ENCODE measurements around the gene HABP2.

The HABP2 gene

GRCh38 chr10:113612154-113612553 lies 59.3 kb downstream of the HABP2 start:
- Histone ChIP-seq H3K27me3 (ENCODE audit: insufficient read depth, low read depth, severe bottlenecking) (no peaks in the 10 kb centered on the region), H3K36me3 (no peaks in the 10 kb centered on the region)
- no peak for TF ChIP-seq CTCF (IDR thresholded peaks at IDR 0.05; ENCODE audit: low read depth, low read length)

GRCh38 chr10:113613427-113613826 lies 60.6 kb downstream of the HABP2 start:
- H3K27ac ChIP-seq = no peak overlapping the region
- H3K4me3 ChIP-seq (ENCODE audit: low read depth, low read length) = no peak overlapping the region
- H3K27me3 ChIP-seq (ENCODE audit: insufficient read depth, low read depth, severe bottlenecking) = no peaks in the 10 kb centered on the region
- no peak for DNase-seq
- no peak for TF ChIP-seq CTCF (IDR thresholded peaks at IDR 0.05; ENCODE audit: low read depth, low read length)
- H3K9me3 ChIP-seq (ENCODE audit: severe bottlenecking) = no peaks in the 10 kb centered on the region
- no peaks in the 10 kb centered on the region for H3K36me3 ChIP-seq

More at GRCh38 chr10:113612154-113612553, 59.3 kb downstream of the HABP2 start:
- DNase-seq = no peak
- Histone ChIP-seq H3K27ac (no peak overlapping the region), H3K9me3 (ENCODE audit: severe bottlenecking) (no peaks in the 10 kb centered on the region), H3K4me3 (ENCODE audit: low read depth, low read length) (no peak overlapping the region)

GRCh38 chr10:113613977-113614690 lies 61.3 kb downstream of the HABP2 start:
- DNase-seq = no peak
- Histone ChIP-seq H3K4me3 (ENCODE audit: low read depth, low read length) (no peak overlapping the region), H3K9me3 (ENCODE audit: severe bottlenecking) (no peaks in the 10 kb centered on the region), H3K36me3 (no peaks in the 10 kb centered on the region), H3K27ac (no peak overlapping the region), H3K27me3 (ENCODE audit: insufficient read depth, low read depth, severe bottlenecking) (no peaks in the 10 kb centered on the region)
- TF ChIP-seq CTCF (IDR thresholded peaks at IDR 0.05; ENCODE audit: low read depth, low read length) = no peak

- H3K4me3 ChIP-seq (ENCODE audit: low read depth, low read length) = no peak overlapping the region
- TF ChIP-seq CTCF (IDR thresholded peaks at IDR 0.05; ENCODE audit: low read depth, low read length) = peak; percentile 38
- H3K36me3 ChIP-seq = no peaks in the 10 kb centered on the region
- no peaks in the 10 kb centered on the region for H3K9me3 ChIP-seq (ENCODE audit: severe bottlenecking)
- no peak overlapping the region for H3K27ac ChIP-seq
- no peaks in the 10 kb centered on the region for H3K27me3 ChIP-seq (ENCODE audit: insufficient read depth, low read depth, severe bottlenecking)
- no peak for DNase-seq
Observed at GRCh38 chr10:113616244-113617074, 63.6 kb downstream of the HABP2 start.

GRCh38 chr10:113617086-113617485 lies 64.2 kb downstream of the HABP2 start:
- Histone ChIP-seq H3K9me3 (ENCODE audit: severe bottlenecking) (no peaks in the 10 kb centered on the region), H3K4me3 (ENCODE audit: low read depth, low read length) (no peak overlapping the region), H3K27me3 (ENCODE audit: insufficient read depth, low read depth, severe bottlenecking) (no peaks in the 10 kb centered on the region), H3K36me3 (no peaks in the 10 kb centered on the region), H3K27ac (no peak overlapping the region)
- no peak for DNase-seq
- no peak for TF ChIP-seq CTCF (IDR thresholded peaks at IDR 0.05; ENCODE audit: low read depth, low read length)
